ENCODE data around the gene PER1. TPM values are rescaled to one million over a fixed set of nuclear protein-coding genes. Genes with fewer than 3 reads are reported as not detected.
A peak's percentile ranks its signal among the peaks of the same experiment; 100 is the strongest.

PER1 gene
- total and polyA plus RNA-seq, 2 of the 8 experiments (the other 6 are each of a cell fraction or from before 2014, with no cell fraction given), result 9.6 to 38.0 TPM

GRCh38 chr17:8120520-8121406 is 31.4 kb downstream of the PER1 start (continued):
- TF ChIP-seq TEAD4 (IDR thresholded peaks at IDR 0.05; ENCODE audit: low read depth, low read length) (peak; percentile 87), RFX5 (IDR thresholded peaks at IDR 0.05; ENCODE audit: borderline replicate concordance, low read depth, low read length) (no peak), KDM4A (IDR thresholded peaks at IDR 0.05; ENCODE audit: low read depth, low read length, severe bottlenecking) (peak; percentile 76), CHD7 (IDR thresholded peaks at IDR 0.05; ENCODE audit: insufficient replicate concordance, low read length) (no peak), SAP30 (IDR thresholded peaks at IDR 0.05; ENCODE audit: insufficient read depth, insufficient replicate concordance, low read length) (peak; percentile 42), CEBPB (IDR thresholded peaks at IDR 0.05; ENCODE audit: low read depth, low read length) (peak; percentile 92), SP1 (IDR thresholded peaks at IDR 0.05; ENCODE audit: low read depth, low read length) (no peak), SRF (IDR thresholded peaks at IDR 0.05; ENCODE audit: low read depth, low read length) (no peak), RBBP5 (IDR thresholded peaks at IDR 0.05; ENCODE audit: borderline replicate concordance, low read depth, low read length) (peak; percentile 98; the same call in 1 of the 2 replicates), MAFK (IDR thresholded peaks at IDR 0.05; ENCODE audit: low read depth, low read length) (peak; percentile 47; the same call in 1 of the 2 replicates)

All from H1 (cell line).